Hepatocyte (in vitro differentiated cells): ENCODE measurements around the gene ENOX1. TPM values are rescaled to one million over a fixed set of nuclear protein-coding genes. Genes with fewer than 3 reads are reported as not detected.

Source experiments
- DNase-seq: peaks from one replicate; pipeline ENCODE4 v3.0.0-alpha.2; 2016; ENCODE audit warnings: low spot score
- H2AFZ ChIP-seq: fragments of 200-600 bp; sonication (generic); 2 replicates; pipeline ENCODE4 v1.6.0; 2016; ENCODE audit warnings: antibody characterized with exemption, mild to moderate bottlenecking
- H3K27ac ChIP-seq: fragments of 200-600 bp; sonication (generic); 2 replicates; pipeline ENCODE4 v1.5.1; 2016; ENCODE audit warnings: mild to moderate bottlenecking
- H3K27me3 ChIP-seq: fragments of 200-600 bp; sonication (generic); 2 replicates; pipeline ENCODE4 v1.6.1; 2016
- H3K36me3 ChIP-seq: fragments of 200-600 bp; sonication (generic); replicated peaks from 2 replicates; pipeline ENCODE4 v1.5.1; 2016; ENCODE audit warnings: low read depth; ENCODE audit not compliant: insufficient read depth
- H3K4me1 ChIP-seq: fragments of 200-600 bp; sonication (generic); 2 replicates; pipeline ENCODE4 v1.5.1; 2016; ENCODE audit warnings: mild to moderate bottlenecking, moderate library complexity; ENCODE audit not compliant: insufficient read depth
- H3K4me2 ChIP-seq: fragments of 200-600 bp; sonication (generic); 2 replicates; pipeline ENCODE4 v1.6.0; 2016
- H3K4me3 ChIP-seq: fragments of 200-600 bp; sonication (generic); 2 replicates; pipeline ENCODE4 v1.5.1; 2016; ENCODE audit warnings: mild to moderate bottlenecking
- H3K79me2 ChIP-seq: fragments of 200-600 bp; sonication (generic); 2 replicates; pipeline ENCODE4 v1.6.0; 2017; ENCODE audit warnings: mild to moderate bottlenecking
- H3K9me2 ChIP-seq: fragments of 200-600 bp; sonication (generic); replicated peaks from 2 replicates; pipeline ENCODE4 v1.6.0; 2017; ENCODE audit warnings: mild to moderate bottlenecking; ENCODE audit not compliant: insufficient read depth
- H3K9me3 ChIP-seq: fragments of 200-600 bp; sonication (generic); 2 replicates; pipeline ENCODE4 v1.5.1; 2016; ENCODE audit warnings: low read depth, mild to moderate bottlenecking
- H4K20me1 ChIP-seq: fragments of 200-600 bp; sonication (generic); 2 replicates; pipeline ENCODE4 v1.6.0; 2016; ENCODE audit warnings: mild to moderate bottlenecking; ENCODE audit not compliant: insufficient read depth, poor library complexity, severe bottlenecking
- CTCF ChIP-seq: fragments of 200-600 bp; sonication (generic); IDR thresholded peaks from 2 replicates; pipeline ENCODE4 v1.5.1; 2016; ENCODE audit warnings: antibody characterized with exemption, mild to moderate bottlenecking; ENCODE audit not compliant: poor library complexity
- EZH2 ChIP-seq: fragments of 200-600 bp; sonication (generic); IDR thresholded peaks from 2 replicates; pipeline ENCODE4 v1.6.1; 2016; ENCODE audit warnings: antibody characterized with exemption, mild to moderate bottlenecking, borderline replicate concordance
- EZH2phosphoT487 ChIP-seq: fragments of 200-600 bp; sonication (generic); IDR thresholded peaks from one replicate; pipeline ENCODE4 v1.6.1; 2018; ENCODE audit warnings: antibody characterized with exemption, mild to moderate bottlenecking, low read depth, moderate library complexity; ENCODE audit not compliant: unreplicated experiment, severe bottlenecking
- WGBS: methylation state at CpG from one replicate; pipeline ENCODE4 v1.1.6; 2016; ENCODE audit warnings: low lambda C conversion rate; ENCODE audit errors: missing lambda C conversion rate; 5-methylcytosine and 5-hydroxymethylcytosine counted together
- polyA plus RNA-seq: library from polyadenylated mRNA; unstranded; fragments of >200 nt; fragmentation: Nextera tagmentation; extraction: Ambion mirVana; gene quantifications from 2 replicates; pipeline ENCODE4 v1.2.1, GENCODE V29; 2016
- total RNA-seq: library from RNA; depleted of rRNA; stranded (reverse); fragments of >200 nt; gene quantifications from 2 replicates; pipeline ENCODE4 v1.2.3, GENCODE V29; 2014

Gene ENOX1
- total and polyA plus RNA-seq, 2 experiments from 2014 or later = 2.4 to 4.0 TPM

- Histone ChIP-seq H3K79me2 (no peaks in the 10 kb centered on the region), H4K20me1 (no peaks in the 10 kb centered on the region), H3K4me3 (no peak overlapping the region), H3K27ac (no peak overlapping the region), H3K27me3 (no peaks in the 10 kb centered on the region), H3K4me2 (no peak overlapping the region), H3K4me1 (no peaks in the 10 kb centered on the region), H3K9me2 (no peaks in the 10 kb centered on the region), H2AFZ (no peak overlapping the region), H3K9me3 (no peaks in the 10 kb centered on the region), H3K36me3 (no peaks in the 10 kb centered on the region)
- DNase-seq = no peak
- 94% methylated on average over 1 of the region's 1 CpG for WGBS
- TF ChIP-seq CTCF (no peak), EZH2 (no peak), EZH2phosphoT487 (no peak)
Observed at GRCh38 chr13:43676320-43676719, 110.5 kb downstream of the ENOX1 start.

GRCh38 chr13:43675577-43675976 lies 111.2 kb downstream of the ENOX1 start:
- Histone ChIP-seq H3K79me2 (no peaks in the 10 kb centered on the region), H3K4me3 (no peak overlapping the region), H3K4me1 (no peaks in the 10 kb centered on the region), H3K27me3 (no peaks in the 10 kb centered on the region), H3K36me3 (no peaks in the 10 kb centered on the region), H3K4me2 (no peak overlapping the region), H4K20me1 (no peaks in the 10 kb centered on the region), H3K9me2 (no peaks in the 10 kb centered on the region), H2AFZ (no peak overlapping the region), H3K27ac (no peak overlapping the region), H3K9me3 (no peaks in the 10 kb centered on the region)
- no peak for TF ChIP-seq EZH2phosphoT487
- TF ChIP-seq EZH2 = no peak
- no peak for TF ChIP-seq CTCF
- WGBS = 87% methylated on average over 6 of the region's 6 CpGs
- DNase-seq = no peak

- H4K20me1 ChIP-seq = no peaks in the 10 kb centered on the region
- H3K4me1 ChIP-seq = peaks cover 13% of the 10 kb centered on the region
- DNase-seq = no peak
- H2AFZ ChIP-seq = no peak overlapping the region
- no peak overlapping the region for H3K4me3 ChIP-seq
- no peaks in the 10 kb centered on the region for H3K9me3 ChIP-seq
- no peaks in the 10 kb centered on the region for H3K36me3 ChIP-seq
- no peak overlapping the region for H3K4me2 ChIP-seq
- H3K27ac ChIP-seq = no peak overlapping the region
- TF ChIP-seq EZH2phosphoT487 (no peak), CTCF (no peak), EZH2 (no peak)
- WGBS = 72% methylated on average over 3 of the region's 3 CpGs
- H3K79me2 ChIP-seq = no peaks in the 10 kb centered on the region
- H3K27me3 ChIP-seq = no peaks in the 10 kb centered on the region
- H3K9me2 ChIP-seq = no peaks in the 10 kb centered on the region
Observed at GRCh38 chr13:43669964-43670363, 116.8 kb downstream of the ENOX1 start.

- no peaks in the 10 kb centered on the region for H3K27me3 ChIP-seq
Observed at GRCh38 chr13:43669101-43669500, 117.7 kb downstream of the ENOX1 start.

More at GRCh38 chr13:43669101-43669500, 117.7 kb downstream of the ENOX1 start:
- Histone ChIP-seq H3K36me3 (no peaks in the 10 kb centered on the region), H3K27ac (no peak overlapping the region), H3K4me2 (no peak overlapping the region), H3K4me3 (no peak overlapping the region), H2AFZ (no peak overlapping the region), H3K4me1 (peaks cover 20% of the 10 kb centered on the region), H3K79me2 (no peaks in the 10 kb centered on the region), H3K9me3 (no peaks in the 10 kb centered on the region), H4K20me1 (no peaks in the 10 kb centered on the region), H3K9me2 (no peaks in the 10 kb centered on the region)
- 30% methylated on average over 1 of the region's 1 CpG for WGBS
- no peak for DNase-seq
- TF ChIP-seq EZH2phosphoT487 (no peak), EZH2 (no peak), CTCF (no peak)
